Astrocyte (in vitro differentiated cells and primary cell): Measurements from ENCODE around the gene STAG2.

Experiments used
- EZH2 ChIP-seq: IDR thresholded peaks from 2 replicates; pipeline ENCODE4 v1.6.1; 2012; ENCODE audit warnings: mild to moderate bottlenecking, low read length, inconsistent platforms; ENCODE audit not compliant: insufficient read depth
- TF ChIP-seq, protein P1 (sequence below): IDR thresholded peaks from 2 replicates; pipeline ENCODE4 v1.5.1; 2011; ENCODE audit warnings: low read depth, mild to moderate bottlenecking, inconsistent platforms, low read length, moderate library complexity; ENCODE audit not compliant: insufficient read depth

DNA sequence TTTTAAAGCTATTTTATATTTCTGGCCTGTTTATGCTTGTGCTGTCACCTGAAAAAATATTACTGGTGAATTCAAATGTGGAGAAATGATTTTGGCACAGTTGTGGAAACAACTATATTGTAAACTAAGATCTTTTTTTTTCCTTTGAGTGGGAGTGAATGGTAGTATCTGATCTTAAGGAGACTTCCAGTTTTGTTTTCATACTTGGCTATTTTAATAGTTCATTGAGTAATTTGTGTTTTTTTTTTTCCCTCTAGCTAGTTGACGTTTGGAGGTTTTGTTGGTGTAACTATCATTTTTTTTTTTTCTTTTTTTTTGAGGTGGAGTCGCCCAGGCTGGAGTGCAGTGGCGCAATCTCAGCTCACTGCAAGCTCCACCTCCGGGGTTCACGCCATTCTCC is 10.5 kb downstream of the STAG2 start:
- TF ChIP-seq, protein P1, sequence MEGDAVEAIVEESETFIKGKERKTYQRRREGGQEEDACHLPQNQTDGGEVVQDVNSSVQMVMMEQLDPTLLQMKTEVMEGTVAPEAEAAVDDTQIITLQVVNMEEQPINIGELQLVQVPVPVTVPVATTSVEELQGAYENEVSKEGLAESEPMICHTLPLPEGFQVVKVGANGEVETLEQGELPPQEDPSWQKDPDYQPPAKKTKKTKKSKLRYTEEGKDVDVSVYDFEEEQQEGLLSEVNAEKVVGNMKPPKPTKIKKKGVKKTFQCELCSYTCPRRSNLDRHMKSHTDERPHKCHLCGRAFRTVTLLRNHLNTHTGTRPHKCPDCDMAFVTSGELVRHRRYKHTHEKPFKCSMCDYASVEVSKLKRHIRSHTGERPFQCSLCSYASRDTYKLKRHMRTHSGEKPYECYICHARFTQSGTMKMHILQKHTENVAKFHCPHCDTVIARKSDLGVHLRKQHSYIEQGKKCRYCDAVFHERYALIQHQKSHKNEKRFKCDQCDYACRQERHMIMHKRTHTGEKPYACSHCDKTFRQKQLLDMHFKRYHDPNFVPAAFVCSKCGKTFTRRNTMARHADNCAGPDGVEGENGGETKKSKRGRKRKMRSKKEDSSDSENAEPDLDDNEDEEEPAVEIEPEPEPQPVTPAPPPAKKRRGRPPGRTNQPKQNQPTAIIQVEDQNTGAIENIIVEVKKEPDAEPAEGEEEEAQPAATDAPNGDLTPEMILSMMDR = no peak
- TF ChIP-seq EZH2 = no peak
